HCT116 (cell line): ENCODE results near the gene GRM1.

Experiments
- CEBPB ChIP-seq: IDR thresholded peaks from 2 replicates; pipeline ENCODE4 v1.6.1; 2012; ENCODE audit warnings: low read depth
- CTCF ChIP-seq, 3 experiments: fragments of 200-600 bp in 1 of 3; sonication (generic) in 1 of 3; IDR thresholded peaks in 2 of 3; conservative IDR thresholded peaks in 1 of 3; 2 replicates each; pipeline ENCODE4 v1.5.1; 2012 to 2017; ENCODE audit warnings: low read depth in 2 of 3, low read length in 2 of 3, antibody characterized with exemption in 1 of 3, borderline replicate concordance in 1 of 3, control low read depth in 1 of 3, mild to moderate bottlenecking in 1 of 3, mixed read lengths in 1 of 3, mixed run types in 1 of 3, moderate library complexity in 1 of 3; ENCODE audit not compliant: insufficient read depth in 1 of 3
- EZH2 ChIP-seq: fragments of 200-600 bp; sonication (generic); IDR thresholded peaks from 2 replicates; pipeline ENCODE4 v1.6.1; 2017; ENCODE audit warnings: antibody characterized with exemption, mixed run types
- JUND ChIP-seq: IDR thresholded peaks from 2 replicates; pipeline ENCODE4 v1.6.1; 2012
- POLR2A ChIP-seq: IDR thresholded peaks from 2 replicates; pipeline ENCODE4 v1.7.0; 2011; ENCODE audit warnings: borderline replicate concordance; ENCODE audit not compliant: insufficient read depth, insufficient read length; ENCODE audit errors: extremely low read depth
- POLR2AphosphoS5 ChIP-seq: IDR thresholded peaks from 2 replicates; pipeline ENCODE4 v1.6.1; 2011; ENCODE audit warnings: mild to moderate bottlenecking, low read depth, low read length, moderate library complexity
- SRF ChIP-seq: IDR thresholded peaks from 2 replicates; pipeline ENCODE4 v1.6.1; 2012; ENCODE audit warnings: low read depth
- ZFX ChIP-seq: fragments of 450-650 bp; IDR thresholded peaks from 2 replicates; pipeline ENCODE4 v1.6.1; 2017
- TF ChIP-seq, protein P1 (sequence below): IDR thresholded peaks from 2 replicates; pipeline ENCODE4 v1.6.1; 2012; ENCODE audit warnings: low read depth

DNA sequence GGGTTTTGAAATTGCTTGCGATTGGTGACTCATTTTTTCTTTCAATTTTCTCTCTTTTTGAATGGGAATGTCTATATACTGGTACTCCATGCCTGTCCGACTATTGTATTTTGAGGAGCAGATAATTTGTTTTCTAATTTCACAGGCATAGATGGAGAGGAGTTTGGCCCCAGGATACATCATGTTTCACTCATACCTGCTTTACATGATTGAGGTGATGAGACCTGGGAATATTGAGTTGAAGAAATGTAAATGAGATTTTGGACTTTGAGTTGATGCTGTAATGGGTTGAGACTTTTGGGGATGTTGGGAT, 261.7 kb downstream of the GRM1 start:
- TF ChIP-seq CTCF (IDR thresholded peaks at IDR 0.05 in 2 of 3, conservative IDR thresholded peaks at IDR 0.05 in 1 of 3; ENCODE audit: borderline replicate concordance in 1 of 3, insufficient read depth in 1 of 3, low read depth in 2 of 3, low read length in 2 of 3) (no peak), SRF (no peak), JUND (no peak), CEBPB (no peak), ZFX (no peak), POLR2AphosphoS5 (no peak), EZH2 (no peak), POLR2A (no peak)
- TF ChIP-seq, protein P1, sequence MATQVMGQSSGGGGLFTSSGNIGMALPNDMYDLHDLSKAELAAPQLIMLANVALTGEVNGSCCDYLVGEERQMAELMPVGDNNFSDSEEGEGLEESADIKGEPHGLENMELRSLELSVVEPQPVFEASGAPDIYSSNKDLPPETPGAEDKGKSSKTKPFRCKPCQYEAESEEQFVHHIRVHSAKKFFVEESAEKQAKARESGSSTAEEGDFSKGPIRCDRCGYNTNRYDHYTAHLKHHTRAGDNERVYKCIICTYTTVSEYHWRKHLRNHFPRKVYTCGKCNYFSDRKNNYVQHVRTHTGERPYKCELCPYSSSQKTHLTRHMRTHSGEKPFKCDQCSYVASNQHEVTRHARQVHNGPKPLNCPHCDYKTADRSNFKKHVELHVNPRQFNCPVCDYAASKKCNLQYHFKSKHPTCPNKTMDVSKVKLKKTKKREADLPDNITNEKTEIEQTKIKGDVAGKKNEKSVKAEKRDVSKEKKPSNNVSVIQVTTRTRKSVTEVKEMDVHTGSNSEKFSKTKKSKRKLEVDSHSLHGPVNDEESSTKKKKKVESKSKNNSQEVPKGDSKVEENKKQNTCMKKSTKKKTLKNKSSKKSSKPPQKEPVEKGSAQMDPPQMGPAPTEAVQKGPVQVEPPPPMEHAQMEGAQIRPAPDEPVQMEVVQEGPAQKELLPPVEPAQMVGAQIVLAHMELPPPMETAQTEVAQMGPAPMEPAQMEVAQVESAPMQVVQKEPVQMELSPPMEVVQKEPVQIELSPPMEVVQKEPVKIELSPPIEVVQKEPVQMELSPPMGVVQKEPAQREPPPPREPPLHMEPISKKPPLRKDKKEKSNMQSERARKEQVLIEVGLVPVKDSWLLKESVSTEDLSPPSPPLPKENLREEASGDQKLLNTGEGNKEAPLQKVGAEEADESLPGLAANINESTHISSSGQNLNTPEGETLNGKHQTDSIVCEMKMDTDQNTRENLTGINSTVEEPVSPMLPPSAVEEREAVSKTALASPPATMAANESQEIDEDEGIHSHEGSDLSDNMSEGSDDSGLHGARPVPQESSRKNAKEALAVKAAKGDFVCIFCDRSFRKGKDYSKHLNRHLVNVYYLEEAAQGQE = no peak
